ENCODE data around the gene CAMK2G.
A peak's percentile ranks its signal among the peaks of the same experiment; 100 is the strongest.

CAMK2G gene

DNA sequence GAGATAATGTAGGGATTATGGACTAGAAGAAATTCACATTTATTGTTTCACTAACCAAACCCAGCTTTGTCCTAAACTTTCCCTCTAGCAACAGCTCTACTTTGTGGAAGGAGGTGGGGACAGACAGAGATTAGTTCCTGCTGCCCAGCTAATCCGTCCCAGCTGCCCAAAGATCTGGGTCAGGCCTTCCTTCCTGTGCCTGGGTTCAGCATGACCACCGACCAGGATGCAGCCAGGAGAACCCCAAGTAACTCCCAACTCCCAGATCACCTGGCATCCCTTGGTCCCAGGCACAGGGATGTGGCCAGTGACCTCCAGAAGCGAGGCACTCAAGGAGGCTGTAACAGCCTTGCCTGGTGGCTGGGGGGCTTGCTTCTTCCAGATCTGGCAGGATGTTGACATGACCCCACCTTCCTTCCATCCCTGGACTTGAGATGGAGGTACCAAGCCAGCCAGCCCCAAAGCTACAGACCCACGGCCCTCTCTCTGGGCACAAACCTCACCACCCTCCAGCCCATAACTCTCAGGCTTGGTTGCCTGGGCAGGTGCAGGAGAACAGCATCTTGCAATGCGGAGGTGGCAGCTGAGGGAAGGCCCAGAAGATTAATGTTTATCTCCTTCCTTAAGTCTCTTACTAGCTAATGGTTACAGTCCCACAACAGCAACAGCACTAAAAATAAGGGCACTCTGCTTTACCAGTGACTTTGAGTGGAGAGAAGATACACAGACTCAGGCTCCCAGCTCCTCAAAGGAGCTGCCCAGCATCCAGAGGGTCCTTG, 11.1 kb downstream of the CAMK2G start:
- DNase-seq (ENCODE audit: low read depth, low spot score) = no peak

DNA sequence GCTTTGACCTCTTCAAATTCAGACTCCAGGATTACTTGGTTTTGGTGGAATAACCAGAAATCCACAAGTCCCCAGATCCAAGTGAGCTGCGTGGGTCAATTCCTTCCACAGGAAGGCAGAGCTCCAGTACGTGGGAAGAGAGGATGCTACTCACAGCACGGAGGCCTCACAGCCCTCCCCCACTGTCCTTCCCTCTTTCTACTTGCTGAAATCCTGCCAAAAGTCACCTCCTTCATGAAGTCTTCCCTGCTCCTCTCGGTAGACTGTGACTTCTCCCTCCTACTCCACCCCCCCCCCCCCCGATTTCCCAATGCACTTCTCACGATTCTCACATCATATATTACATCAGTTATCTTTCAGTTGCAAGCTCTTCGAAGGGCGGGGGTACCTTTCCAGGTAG, 12.3 kb downstream of the CAMK2G start:
- no peak for DNase-seq (ENCODE audit: low read depth, low spot score)

DNA sequence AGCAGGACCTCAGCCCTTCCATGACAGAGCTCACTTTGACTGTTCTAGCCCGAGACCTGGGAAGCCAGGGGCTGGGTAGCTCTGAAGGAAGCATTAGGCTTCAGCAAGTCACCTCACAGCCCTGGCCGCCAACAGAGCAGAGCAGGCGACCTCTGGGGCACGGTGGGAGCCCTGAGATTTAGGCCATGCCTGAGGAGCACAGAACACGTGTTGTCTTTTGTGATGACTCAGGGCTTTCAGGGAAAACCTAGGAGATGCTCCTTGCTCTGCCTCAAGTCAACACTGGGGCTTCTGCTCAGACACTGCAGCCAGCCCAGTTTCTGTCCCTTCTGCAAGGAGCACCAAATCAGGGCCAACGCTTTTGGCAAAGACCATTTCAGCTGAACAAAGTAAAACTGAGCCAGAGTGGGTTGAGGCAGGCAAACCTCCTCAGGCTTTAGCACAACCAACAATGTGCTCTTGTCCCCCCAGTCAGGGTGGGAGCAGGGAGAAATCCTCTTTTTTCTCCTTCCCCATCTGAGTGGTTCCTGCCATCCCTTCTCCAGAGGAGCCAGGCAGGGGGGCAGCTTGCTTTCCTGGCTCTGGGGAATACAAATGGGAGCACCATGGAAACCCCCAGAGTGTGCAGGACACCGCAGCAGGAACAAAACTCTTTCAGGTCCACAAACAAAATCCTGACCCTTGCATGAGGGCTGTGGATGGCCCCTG, 14.4 kb downstream of the CAMK2G start:
- DNase-seq (ENCODE audit: low read depth, low spot score) = no peak

DNA sequence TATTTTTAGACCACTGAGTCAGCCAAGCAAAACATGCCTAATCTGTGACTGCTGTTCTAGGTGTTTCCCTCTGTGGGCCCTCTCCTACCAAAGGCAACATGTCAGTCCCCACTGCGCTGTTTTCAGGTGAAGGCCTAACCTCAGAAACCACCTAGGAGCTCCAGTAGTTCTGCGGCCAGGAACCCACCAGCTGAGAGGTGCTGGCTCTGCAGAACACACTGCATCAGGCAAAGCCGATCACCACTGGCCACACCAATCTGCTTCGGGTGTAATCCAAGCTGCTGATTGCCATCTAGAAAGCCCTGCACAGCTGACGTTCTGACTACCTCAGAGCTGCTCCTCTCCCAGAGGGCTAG, 14.9 kb downstream of the CAMK2G start:
- DNase-seq (ENCODE audit: low read depth, low spot score) = no peak

DNA sequence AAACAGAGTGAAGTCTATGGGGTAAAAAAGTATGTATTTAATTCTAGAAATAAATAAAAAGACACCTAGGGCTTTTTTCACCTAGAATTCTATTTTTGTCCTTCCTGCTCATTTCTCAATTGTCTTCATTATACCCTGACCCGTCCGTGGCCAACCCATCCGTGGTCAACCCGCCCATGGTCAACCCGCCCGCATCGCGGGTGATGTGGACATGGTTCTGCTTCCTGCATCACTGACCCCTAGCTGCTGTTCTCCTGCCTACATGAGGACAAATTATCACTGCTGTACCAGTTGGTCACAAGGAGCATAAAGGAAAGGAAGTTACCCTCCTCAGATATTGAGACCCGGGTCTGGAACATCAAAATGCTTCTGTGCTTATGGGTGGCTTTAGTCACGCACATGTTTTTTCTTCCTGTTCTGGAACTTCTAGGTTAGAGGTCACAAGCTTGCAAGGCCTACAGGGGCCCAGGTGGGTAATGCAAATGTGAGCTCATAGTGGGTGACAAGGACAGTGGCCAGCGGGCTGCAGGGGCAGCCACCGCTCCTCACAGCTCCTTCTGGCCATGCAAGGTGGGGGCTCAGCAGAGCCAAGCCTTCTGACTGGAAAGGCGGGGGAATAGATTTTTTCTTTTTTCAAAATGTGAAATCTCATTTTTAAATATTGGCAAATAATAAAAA, 15.5 kb downstream of the CAMK2G start:
- no peak for DNase-seq (ENCODE audit: low read depth, low spot score)

DNA sequence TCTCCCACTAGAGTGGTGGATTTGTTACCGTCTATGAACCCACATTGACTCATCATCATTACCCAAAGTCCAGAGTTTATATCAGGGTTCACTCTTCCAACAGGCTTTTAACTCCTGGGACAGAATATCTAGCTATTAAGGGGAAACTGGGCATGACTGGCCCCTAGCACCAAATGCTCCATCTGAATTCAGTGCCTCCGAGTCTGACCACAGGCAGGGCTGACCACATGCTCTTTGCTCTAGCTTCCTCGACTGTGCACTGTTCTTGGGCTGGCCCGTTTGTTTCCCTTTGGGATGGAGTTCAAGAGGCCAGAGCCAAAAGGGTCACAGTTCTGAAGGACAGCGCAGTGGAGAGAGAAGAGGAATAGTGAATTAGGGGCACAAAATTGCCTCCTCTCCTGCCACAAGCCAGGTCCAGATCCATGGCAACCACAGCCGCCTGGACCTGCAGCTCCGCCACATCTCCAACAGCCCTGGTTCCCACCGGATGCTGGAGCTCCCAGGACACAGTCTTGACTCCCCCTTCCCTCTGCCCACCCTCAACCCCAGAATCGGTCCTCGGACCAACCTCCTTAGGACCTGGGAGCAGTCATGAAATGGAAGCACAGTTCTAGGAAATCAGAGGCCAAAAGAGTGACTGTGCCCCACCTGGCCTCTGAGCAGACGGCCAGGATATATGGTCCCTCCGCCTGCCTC, 16.2 kb downstream of the CAMK2G start:
- DNase-seq (ENCODE audit: low read depth, low spot score) = no peak

DNA sequence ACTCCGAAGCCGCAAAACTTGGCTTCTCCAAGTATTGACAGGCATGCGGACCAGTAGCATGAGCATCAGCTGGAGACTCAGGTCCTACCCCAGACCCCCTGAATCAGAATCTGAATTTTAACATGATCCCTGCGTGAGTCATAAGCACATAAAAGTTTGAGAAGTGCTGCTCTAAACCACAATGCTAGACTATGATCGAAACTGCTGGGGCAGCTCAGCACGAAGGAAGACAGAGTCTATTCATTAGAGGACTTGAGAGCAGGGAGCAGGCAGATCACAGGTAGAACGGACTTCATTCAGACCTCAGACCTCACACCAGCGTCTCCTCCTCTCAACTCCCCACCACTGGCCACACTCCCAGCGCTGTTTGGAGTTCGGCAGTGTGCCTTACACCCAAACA, 16.9 kb downstream of the CAMK2G start:
- DNase-seq (ENCODE audit: low read depth, low spot score) = no peak

DNA sequence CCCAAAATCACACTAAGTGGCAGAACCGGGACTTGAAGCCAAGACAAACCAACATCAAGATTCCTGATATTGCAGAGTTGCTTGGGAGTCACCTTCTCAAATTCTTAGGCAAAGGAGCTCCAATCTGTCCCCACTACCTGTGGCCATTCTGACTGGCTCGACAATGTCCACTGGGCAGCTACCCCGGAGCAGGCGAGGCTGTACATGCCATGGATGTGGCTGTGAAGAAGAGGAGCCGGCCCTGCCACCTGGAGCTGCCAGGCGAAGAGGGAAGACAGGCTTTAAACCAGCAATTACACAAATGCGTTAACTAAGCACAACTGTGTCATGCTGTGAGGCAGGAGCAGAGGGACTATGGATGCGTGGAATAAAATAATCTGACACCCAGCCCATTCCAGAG, 18.1 kb downstream of the CAMK2G start:
- DNase-seq (ENCODE audit: low read depth, low spot score) = no peak

DNA sequence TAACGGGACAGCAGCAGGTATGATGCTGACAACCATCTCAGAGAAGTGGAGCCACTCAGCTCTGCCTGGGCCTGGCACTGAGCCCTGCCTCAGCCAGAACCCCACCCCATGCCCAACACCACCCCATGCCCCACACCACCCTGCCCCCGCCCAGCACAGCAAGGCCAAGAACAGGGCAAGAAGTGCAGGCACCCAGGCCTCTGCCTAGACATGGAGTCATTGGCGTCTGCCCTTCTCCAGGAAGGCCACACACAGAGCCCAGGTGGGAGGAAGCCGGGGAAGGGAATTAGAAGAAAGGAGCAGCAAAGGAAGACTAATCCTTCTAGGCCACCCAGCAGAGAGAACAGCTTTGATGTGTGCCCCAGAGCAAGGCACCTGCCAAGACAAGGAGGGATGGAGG, 18.9 kb downstream of the CAMK2G start:
- DNase-seq (ENCODE audit: low read depth, low spot score) = no peak

DNA sequence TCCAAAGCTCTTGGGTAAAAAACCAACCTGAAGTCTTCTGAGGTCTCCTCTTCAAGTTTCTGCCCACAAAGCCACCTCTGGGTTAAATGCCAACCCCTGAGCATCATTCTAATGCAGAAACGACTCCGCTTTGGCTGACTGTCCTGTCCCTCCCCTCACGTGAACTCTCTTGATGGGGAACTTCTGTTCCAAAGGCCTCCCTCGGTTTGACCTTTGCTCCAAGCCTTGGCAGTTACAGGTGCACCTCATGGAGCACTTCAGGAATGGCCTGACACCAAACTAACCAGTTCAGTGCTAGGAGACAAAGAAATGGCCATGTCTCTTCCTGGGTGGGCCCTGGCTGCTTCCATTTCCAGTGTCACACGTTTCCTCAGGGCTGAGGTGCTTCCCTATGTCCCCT, 20.0 kb downstream of the CAMK2G start:
- no peak for DNase-seq (ENCODE audit: low read depth, low spot score)

DNA sequence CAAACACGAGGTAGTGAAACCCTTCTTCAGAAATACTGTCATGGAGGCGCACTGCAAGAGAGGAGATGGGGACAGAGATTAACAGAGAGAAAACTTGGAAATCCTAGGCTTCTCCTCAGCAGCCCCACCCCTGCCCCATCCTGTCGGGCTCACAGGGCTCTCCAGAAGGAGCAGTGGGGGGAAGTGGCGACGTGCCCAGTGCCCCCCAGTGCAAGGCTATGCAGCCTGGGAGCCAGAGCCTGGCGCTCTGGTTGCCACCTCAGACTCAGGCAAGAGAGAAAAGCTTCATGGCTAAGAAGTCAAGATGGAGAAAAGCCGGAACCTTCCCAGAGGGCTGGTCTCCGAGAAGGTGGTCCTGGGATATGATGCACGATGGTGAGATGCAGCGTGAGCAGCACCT, 21.2 kb downstream of the CAMK2G start:
- no peak for DNase-seq (ENCODE audit: low read depth, low spot score)

DNA sequence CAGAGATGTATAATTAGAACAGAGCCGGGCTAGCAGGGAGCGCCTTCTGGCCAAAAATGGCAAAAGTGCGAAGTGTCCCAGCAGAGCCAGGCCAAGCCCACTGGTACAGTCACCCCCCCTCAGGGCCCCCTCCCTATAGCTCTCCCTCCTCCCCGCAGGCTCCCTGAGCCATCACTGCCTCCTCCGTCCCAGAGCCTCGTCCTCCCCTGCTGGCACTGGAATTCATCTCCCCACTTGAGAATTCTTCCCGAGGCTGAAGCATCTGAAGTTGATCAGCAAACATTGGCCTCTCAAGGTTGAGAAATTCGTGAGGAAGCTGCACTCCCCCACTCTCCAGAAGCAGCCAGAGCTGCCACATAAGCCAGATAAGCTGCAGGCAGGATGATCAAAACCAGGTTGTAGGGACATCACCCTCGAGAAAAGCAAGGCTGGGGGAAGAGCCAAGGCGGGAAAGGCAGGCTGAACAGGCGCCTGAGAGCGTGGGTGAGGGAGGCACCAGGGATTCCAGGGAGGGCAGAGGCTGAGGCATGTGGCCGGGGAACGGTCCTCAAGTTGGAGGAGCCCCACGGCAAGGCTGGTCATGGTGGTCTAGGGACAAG, 23.4 kb downstream of the CAMK2G start:
- no peak for DNase-seq (ENCODE audit: low read depth, low spot score)

DNA sequence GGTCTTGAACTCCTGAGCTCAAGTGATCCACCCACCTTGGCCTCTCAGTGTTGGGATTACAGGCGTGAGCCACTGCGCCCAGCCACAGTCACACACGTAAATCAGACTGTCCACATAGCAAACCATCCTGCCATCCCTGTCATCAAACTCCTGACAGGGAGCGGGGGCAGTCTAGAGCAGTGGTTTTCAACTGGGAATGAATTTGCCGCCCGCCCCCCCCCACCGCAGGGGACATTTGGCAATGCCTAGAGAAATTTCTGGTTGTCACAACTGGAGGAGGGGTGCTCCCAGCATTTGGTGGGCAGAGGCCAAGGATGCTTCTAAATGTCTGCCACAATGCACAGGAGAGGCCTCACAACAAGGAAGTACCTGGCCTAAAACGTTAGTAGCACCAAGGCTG, 24.1 kb downstream of the CAMK2G start:
- no peak for DNase-seq (ENCODE audit: low read depth, low spot score)

DNA sequence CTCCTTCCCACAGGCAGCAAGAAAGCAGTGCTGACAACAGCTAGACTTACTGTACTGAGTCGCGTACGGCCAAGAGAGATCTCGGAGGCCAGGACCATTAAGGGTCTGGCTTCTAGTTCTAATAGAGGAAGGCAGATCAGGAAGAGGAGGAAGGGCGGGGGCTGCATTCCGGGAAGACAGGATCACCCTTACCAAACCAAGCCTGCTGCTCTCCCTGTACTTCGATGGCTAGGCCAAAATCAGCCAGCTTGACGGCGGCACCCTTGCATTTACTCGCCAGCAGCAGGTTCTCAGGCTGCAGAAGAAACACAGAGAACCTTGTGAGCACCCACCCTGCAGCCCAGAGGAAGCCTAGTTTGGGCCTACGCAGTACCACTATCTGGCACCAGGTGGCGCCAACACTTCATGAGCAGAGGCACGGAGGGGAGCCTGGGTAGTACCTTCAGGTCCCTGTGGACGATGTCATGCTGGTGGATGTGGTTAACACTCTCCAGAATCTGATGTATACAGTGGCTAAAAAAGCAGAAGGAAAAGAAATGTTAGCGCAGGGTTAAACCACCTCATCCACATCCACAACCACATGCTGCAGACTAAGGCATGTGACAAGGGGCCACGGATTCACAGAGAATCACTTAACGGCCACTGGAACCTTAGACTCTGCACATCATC, 25.4 kb downstream of the CAMK2G start:
- peak; percentile 82 for DNase-seq (ENCODE audit: low read depth, low spot score)

DNA sequence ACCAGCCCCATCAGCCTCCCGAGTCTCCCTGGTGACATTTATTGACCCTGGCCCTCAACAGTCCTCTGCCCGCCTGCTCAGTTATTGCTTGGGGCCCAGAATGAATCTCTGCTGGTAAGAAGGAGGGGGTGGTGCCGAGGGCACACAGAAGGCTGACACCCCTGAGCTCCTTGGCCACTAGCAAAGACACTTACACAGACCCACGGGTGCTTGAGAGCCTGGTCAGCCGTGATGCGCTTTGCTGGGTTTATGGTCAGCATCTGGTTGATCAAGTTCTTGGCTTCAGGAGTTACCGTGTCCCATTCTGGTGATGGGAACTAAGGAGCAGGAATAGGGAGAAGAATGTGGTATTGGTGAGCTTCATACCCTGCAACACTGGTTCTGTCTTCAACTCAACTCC, 27.3 kb downstream of the CAMK2G start:
- DNase-seq (ENCODE audit: low read depth, low spot score) = no peak

DNA sequence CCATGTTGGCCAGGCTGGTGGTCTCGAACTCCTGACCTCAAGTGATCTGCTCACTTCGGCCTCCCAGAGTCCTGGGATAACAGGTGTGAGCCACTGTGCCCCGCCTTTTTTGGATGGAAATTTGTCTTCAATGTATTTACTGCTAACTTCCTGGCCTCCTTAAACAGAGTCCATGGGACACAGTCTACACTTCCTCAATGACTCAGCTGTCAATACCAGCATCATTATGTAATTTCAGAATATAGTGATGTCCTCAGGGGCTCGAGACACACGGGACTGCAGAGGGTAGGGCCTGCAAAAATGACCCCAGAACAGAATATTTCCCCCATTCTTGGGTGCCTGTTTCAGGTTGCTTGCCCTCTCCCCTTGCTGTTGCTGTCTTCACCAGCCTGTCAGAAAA, 31.1 kb downstream of the CAMK2G start:
- DNase-seq (ENCODE audit: low read depth, low spot score) = no peak

DNA sequence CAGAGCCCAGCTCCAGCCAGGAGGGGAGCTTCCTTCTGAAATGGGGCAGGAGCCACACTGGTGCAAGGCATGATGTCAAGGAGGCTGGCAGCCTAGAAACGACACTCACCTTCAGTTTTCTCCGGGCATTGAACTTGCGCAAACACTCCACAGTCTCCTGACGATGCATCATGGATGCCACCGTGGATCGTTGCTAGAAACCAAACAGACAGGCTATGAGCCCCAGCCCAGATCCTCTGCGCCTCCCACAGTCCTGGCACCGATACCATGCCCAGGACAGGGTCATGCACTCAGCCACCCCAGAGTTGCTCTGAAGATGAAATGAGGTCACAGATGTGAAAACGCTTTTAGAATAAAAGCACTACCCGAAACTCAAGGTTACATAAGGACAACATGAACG, 32.0 kb downstream of the CAMK2G start:
- DNase-seq (ENCODE audit: low read depth, low spot score) = no peak

DNA sequence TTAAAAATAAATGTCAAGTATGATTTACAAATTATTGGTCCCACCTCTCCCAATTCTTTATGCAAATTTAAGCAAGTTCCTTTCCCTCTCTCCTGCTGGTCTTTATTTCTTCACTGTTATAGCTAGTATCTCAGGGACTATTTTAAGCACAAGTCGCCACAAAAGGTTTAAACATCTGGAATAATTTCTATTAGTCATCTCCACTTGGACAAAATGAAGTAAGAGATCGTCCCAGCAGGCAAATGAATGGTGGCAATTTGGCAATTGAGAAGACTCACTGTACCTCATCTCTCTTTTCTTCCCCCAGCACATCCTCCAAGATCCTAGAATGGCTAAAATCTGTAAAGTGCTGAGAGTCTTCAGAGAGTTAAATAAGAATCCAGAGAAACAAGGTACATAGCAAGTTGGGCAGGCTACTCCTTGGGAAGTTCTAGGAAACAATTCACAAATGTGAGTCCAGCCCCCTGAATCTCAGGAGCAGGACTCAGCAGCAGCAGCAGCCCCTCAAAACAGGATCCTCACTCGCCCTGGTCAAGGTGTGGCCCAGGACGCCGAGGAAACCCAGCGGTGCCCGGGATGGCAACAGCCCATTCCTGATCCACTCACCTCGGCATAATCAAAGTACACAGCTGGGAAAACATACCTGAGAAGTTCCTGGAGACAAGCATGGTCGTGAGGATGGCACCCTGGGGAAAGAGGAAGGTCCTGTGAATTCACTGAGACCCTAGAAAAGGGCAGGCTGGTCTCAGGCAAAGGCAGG, 32.6 kb downstream of the CAMK2G start:
- DNase-seq (ENCODE audit: low read depth, low spot score) = no peak

DNA sequence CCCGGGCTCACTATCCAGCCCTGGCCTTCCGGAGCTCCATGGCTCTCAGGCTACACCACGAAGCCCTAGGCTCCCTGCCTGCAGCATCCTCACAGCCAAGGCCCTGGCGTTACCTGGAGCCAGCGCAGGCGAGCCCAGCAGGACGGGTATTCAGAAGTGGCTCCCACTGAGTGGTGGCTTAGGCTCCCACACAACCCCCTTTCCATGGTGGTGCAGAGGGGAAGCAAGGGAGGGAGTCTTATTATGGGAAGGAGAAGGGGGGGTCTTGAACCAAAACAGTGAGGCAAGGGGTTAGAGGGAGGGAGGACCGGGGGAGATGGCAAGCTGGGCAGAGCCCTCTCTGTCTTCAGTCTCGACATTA, 33.3 kb downstream of the CAMK2G start:
- no peak for DNase-seq (ENCODE audit: low read depth, low spot score)

DNA sequence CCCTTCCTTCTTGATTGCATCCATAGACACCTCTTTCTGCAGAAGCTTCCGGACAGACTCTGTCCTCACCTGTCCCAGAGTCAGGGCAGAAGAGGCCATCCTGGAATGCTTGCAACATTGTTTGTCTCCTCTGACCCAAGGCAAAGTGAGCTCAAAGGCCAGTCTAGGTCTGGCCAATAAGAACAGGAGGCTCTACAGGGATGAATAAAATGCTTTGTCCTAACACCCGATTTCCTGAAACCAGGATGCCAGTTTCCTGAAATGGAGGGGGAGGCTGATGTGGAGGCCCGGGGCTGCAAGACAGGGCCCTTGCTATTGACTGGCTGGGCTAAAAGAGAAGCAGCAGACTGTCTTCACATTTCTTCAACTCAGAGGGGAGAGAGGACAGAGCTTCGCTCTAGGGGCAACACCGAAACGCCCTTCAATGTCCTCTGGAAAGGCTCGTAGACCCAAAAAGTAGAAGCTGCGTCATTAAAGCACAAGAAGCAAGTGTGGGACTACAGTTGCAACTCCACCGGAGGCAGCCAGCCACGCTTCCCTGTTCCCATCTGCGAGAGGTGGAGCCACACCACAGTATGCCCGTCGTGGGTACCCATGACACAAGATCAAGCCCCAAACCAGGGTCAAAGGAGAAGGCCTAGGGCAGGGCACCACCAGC, 33.8 kb downstream of the CAMK2G start:
- no peak for DNase-seq (ENCODE audit: low read depth, low spot score)

Measured in activated CD4-positive, CD25-positive, alpha-beta regulatory T cell treated with anti-CD3 and anti-CD28 coated beads, Interleukin-2, amount 50 U/mL, for 16 hours (primary cell).